Stimulated activated CD8-positive, alpha-beta memory T cell treated with anti-CD3 and anti-CD28 coated beads, Interleukin-7, amount 100 ng/mL, for 48 hours (primary cell): Measurements from ENCODE around the gene SLC38A10.
"Not testable (repeated sequence)": the region's sequence is repeated elsewhere in the genome, so short reads cannot be mapped to it uniquely, and the experiment has no call there.

Experiments used
- DNase-seq, 2 donors: peaks; one replicate each; pipeline ENCODE4 v3.0.0-alpha.2; 2020; ENCODE audit warnings: low read depth in 1 of 2; ENCODE audit errors: extremely low read depth in 1 of 2

The SLC38A10 gene

GRCh38 chr17:81232616-81233241, 62.4 kb downstream of the SLC38A10 start:
- no peak for DNase-seq

DNA sequence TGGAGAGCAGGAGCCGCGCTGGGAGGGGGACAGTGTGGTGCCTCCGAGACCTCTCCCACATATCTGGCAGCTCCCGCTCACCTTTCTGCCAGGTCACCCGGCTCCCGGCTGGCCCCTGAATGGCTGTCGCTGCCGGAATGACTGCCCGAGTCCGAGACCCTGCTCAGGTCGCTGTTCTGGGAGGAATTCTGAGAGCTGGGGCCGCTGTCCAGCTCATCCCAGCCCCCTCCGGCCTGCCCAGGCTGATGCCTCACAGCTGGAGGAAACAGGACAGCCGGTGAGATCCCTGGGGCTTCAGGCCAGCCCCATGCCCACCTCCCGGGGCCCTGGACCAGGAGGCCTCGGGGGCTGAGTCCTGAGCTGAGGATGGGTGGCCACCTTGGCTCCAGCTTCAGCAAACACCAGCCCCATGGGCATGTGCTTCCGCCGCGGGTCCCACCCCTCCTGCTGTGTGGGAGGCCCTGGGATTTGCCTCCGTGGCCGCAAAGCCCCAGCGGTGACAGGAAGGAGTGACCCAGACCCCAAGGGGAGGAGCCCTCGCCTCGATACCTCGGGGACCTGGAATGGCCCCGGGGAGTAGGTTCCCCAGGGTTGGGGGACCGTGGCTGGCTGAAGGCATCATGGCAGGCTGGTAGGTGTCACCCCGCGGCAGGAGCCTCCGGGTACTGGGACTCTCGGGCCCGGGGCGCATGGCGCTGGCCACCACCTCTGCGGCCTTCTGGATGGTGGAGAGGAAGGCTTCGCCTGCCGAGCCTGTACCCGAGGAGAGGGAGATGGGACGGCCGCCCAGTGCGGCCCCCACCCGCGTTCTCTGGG, 63.1 kb downstream of the SLC38A10 start:
- no peak for DNase-seq

DNA sequence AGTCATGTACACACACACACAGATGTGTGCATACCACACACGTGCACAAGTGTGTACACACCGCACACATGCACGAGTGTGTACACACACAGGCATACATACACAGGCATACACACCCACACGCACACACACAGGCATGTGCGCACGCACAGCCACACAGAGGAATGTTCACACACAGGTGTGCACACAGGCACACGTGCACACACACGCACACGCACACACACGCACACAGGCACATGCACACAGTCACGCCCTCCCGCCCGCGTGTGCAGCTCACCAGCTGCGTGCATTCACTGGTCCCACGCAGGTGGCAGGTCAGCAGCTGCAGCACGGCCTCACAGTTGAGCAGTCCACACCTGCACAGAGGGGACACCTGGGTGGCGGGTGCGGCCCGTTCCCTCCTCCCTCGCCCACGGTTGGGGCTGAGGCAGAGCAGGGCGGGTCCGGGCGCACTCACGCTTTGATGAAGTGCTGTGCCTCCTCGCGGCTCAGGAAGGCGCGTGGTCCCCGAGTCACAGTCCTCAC, 63.9 kb downstream of the SLC38A10 start:
- no peak for DNase-seq

GRCh38 chr17:81230043-81230820, 64.9 kb downstream of the SLC38A10 start:
- no peak for DNase-seq

GRCh38 chr17:81229666-81229920, 65.5 kb downstream of the SLC38A10 start:
- DNase-seq: no peak

DNA sequence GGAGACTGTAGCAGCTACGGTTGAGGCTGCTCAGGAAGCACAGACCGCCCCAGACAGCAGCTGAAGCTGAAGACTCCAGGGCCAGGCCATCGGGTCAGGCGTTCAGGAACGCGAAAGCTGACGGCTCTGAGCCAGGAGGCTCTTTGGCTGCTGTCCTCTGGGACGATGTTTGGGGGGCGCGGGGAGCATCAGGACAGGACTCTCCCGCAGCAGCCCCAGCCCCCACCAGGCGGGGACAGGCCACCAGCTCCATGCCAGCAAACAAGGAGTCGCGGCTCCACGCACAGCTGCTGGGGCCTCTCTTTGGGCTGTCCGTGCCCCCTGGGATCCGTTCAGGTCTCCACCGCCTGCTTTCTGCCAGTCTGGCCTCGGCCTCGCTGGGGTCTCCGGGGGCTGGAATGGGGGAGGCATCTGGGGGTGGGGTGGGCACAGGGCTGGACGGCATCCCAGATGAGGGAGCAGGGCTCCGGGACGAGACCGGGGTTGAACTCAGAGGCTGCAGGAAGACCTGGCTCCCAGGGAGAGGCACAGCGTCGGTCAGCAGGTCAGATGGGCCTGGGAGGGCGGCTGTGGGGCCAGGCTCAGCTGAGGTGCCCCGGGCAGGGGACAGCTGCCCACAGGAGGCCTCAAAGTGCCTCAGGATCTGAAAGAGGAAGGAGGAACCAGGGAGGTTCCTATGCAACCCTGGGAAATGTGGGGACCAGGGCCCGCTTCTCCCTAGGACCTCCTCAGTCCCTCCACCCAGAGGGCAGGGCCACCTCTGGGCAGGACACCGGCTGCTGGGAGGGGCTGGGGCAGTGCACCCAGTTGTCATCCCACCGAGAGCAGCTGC, 66.1 kb downstream of the SLC38A10 start:
- no peak for DNase-seq

DNA sequence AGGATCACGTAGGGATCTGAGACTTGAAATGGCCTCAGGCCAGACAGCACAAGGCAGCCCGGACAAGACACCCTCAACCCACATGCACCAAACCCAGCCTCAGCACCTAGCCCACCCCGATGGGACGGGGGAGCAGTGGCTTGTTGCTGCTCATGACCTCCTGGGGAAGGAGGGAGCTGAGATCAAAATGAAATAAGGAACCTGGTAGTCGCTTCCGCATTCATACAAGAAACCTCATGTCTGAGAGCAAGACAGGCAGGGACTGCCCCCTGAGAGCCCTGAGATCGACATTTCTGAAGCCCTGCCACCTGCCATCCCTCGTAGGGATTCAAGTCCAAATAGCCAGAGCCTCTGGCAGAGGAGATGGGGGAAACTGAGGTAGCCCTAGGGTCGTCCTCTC, 66.7 kb downstream of the SLC38A10 start:
- DNase-seq: no peak

DNA sequence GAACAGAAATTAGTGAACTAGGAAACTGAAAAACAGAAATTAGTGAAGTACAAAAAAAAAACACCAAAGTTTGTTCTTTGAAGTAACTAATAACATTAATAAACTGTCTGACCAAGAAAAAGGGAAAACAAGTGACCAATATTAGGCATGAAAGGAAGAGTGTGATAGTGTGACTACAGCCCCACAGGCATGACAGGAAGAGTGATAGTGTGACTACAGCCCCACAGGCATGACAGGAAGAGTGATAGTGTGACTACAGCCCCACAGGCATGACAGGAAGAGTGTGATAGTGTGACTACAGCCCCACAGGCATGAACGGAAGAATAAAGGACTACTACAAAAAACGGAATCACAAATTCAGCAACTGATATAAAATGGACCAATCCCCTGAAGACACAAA, 67.5 kb downstream of the SLC38A10 start:
- DNase-seq: not testable (repeated sequence)

GRCh38 chr17:81223762-81224130, 71.4 kb downstream of the SLC38A10 start:
- DNase-seq: no peak

DNA sequence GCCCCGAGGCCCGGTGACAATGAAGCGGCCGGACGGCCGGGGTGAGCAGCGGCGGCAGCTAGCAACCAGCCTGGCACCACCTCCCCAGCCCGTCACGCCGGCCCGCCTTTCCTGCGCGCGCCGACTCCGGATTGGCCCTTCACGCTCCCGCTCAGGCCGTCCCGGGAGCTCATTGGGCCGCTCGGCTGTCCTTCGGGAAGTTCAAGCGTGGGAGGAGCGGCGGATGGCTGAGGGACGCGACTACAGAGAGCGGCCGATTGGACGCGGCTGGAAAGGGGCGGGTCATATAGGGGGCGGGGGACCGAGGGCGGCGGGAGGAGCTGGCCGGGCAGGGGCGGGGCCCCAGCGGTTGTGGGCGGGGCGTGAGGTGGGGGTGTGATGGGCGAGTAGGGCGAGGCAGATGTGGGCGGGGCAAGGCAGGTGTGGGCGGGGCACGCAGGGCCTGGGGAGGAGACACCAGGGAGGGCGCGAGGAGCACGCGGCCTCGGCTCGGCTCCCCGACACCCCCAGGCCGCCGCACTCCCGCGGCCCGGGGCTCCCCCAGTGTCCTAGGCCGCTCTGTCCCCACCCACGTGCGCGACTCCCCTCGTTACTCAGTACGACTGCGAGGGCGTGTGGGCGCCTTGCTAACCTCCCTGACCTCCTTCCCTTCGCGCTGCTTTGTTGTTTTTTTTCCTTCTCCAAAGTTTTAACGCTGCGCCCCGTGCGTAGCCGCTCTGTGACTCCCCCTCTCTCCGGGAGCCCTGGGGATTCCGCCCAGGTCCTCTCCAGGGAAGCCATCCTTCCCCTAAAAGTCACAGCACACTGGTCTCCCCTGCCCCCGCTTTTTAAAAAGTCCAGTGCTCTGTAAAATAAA, 72.0 kb downstream of the SLC38A10 start, which contains the start of gene CEP131:
Gene CEP131 (minus strand): TSS at position 60 of the 856 bp plus-strand sequence. CDS start 2,909 bp downstream, outside the sequence.
- peak; percentile 97 to 98 for DNase-seq

DNA sequence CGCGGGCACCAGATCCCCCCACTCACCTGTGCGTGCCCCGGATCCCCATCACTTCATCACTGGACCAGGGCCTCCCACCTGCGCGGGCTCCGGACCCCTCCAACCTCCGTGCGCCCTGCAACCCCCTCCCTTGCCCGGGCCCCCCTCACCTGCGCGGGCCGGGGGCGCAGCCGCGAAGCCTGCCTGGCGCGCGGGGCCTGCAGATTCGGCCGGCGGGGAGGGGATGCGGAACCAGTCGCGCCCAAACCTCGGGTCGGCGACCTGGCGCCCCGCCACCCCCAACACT, 72.5 kb downstream of the SLC38A10 start:
- no peak for DNase-seq

GRCh38 chr17:81221842-81222619, 73.1 kb downstream of the SLC38A10 start:
- DNase-seq: no peak

DNA sequence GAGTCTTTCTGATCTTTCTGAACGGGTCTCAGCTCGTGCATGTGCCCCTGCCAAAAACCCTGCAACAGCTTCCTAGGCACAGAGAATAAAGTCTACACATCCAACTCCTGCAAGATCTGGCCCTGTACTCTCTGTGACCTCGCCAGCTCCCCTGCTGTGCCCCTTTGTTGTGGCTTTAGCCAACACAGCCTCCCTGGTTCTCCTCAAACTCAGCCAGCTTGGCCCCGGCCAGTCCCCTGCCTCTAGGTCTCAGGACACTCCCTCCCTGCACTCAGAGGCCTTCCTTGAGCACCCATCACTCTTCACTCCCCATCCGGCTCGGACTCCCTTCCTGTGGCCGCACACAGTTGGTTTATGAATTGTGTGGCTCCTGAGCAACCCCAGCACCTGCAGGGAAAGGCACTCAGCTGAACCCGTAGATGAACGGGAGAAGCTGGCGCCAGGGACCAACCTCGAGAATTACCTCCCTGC, 73.7 kb downstream of the SLC38A10 start:
- DNase-seq: no peak

- DNase-seq: no peak
Measured at GRCh38 chr17:81219476-81220180, 75.5 kb downstream of the SLC38A10 start.

DNA sequence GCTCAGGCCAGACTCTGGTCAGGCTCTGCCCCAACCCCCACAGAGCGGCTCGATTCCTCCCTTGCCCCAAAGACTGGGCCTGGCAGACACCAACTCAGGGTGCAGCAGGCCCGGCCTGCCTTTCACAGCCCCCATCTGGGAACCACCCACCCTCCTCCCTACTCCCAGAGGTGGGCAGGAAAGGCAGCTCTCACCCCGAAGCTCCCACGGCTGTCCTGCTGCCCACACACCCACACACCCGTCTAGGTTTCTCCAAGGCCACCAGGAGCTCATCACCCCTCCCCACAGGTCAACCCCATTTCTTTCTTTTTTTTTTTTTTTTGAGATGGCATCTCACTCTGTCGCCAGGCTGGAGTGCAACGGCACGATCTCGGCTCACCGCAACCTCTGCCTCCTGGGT, 76.1 kb downstream of the SLC38A10 start:
- DNase-seq: no peak

DNA sequence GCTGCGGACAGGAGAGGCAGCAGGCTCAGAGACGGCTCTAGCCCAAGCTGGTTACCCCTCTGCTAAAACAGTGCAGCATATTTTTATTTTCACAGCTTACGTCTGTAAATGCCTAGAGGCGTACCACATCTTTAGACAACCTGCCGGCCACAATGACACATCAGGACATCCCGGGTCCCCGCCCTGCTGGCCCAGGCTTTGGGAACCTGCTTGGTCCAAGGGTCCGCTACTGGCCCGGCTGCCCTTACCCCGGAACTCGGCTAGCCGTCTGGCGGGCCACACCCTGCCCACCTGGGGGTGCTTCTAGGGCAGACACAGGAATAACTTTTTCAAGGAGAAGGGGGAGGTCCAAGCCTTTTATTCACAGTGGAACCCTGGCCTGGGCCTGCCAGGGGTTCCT, 76.6 kb downstream of the SLC38A10 start:
- DNase-seq: no peak

DNA sequence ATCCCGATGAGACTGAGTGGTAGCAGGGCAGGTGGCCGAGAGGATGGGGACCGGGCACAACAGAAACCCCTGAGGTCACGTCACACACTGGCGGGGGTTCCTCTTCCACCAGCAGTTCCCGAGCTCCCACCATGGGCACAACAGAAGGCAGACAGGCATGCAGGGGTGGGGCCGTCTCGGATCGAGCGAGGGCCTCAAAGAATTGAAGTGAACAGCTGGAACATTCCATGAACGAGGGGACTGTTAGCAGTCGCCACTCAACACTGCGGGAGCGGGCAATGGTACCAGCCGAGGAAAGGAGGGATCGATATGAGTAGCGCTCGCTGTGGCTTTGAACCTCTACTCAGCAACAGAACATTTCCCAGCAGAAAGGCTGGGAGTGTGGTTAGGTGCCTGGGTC, 77.6 kb downstream of the SLC38A10 start:
- DNase-seq: no peak

- no peak for DNase-seq
Measured at GRCh38 chr17:81213978-81214377, 81.1 kb downstream of the SLC38A10 start.

DNA sequence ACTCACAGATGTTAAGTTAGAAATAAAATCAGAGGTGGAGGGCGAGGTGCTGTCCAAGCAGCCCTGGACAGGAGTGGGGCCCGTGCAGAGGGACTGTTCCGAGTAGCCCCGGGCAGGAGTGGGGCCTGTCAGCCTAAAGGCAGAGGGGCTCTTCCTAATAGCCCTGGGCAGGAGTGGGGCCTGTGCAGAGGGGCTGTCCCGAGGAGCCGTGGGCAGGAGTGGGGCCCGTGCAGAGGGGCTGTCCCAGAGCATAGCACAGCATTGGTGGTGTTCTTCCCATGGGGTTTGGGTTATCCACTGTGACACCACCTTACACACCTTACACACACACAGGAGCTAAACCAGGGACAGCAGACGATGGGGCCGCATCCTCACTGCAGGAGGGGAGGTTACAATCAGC, 82.7 kb downstream of the SLC38A10 start:
- no peak for DNase-seq
